NCI-H524 treated with DMSO at 0.1 percent for 48 hours (cell line): ENCODE results near the gene RBMS3.
"Not testable (repeated sequence)": the region's sequence is repeated elsewhere in the genome, so short reads cannot be mapped to it uniquely, and the experiment has no call there.

Experiments
- DNase-seq: peaks from one replicate; lab custom pipeline; 2025; lab: John Stamatoyannopoulos, UW

The RBMS3 gene

GRCh38 chr3:29312395-29312794 is 31.5 kb downstream of the RBMS3 start:
- no peak for DNase-seq

GRCh38 chr3:29312960-29313452 is 32.1 kb downstream of the RBMS3 start:
- DNase-seq, result no peak

GRCh38 chr3:29313981-29314726 is 33.3 kb downstream of the RBMS3 start:
- no peak for DNase-seq

- no peak for DNase-seq
Observed at GRCh38 chr3:29314727-29315088, 33.8 kb downstream of the RBMS3 start.

GRCh38 chr3:29317659-29318173 is 36.8 kb downstream of the RBMS3 start:
- DNase-seq, result no peak

- DNase-seq, result no peak
Observed at GRCh38 chr3:29318251-29318650, 37.4 kb downstream of the RBMS3 start.

GRCh38 chr3:29319262-29319661 is 38.4 kb downstream of the RBMS3 start:
- DNase-seq, result no peak

- DNase-seq, result no peak
Observed at GRCh38 chr3:29319798-29320197, 38.9 kb downstream of the RBMS3 start.

- DNase-seq, result no peak
Observed at GRCh38 chr3:29322586-29322985, 41.7 kb downstream of the RBMS3 start.

- no peak for DNase-seq
Observed at GRCh38 chr3:29324180-29324651, 43.3 kb downstream of the RBMS3 start.

- not testable (repeated sequence) for DNase-seq
Observed at GRCh38 chr3:29326540-29326939, 45.7 kb downstream of the RBMS3 start.

- peak; percentile 62 for DNase-seq
Observed at GRCh38 chr3:29329986-29330890, 49.4 kb downstream of the RBMS3 start.

GRCh38 chr3:29331035-29331434 is 50.2 kb downstream of the RBMS3 start:
- DNase-seq, result no peak

GRCh38 chr3:29331456-29332194 is 50.8 kb downstream of the RBMS3 start:
- no peak for DNase-seq

GRCh38 chr3:29332195-29332637 is 51.3 kb downstream of the RBMS3 start:
- DNase-seq, result no peak

- DNase-seq, result no peak
Observed at GRCh38 chr3:29333576-29333975, 52.7 kb downstream of the RBMS3 start.

- no peak for DNase-seq
Observed at GRCh38 chr3:29334706-29335105, 53.8 kb downstream of the RBMS3 start.

- peak; percentile 91 for DNase-seq
Observed at GRCh38 chr3:29335438-29335837, 54.6 kb downstream of the RBMS3 start.

GRCh38 chr3:29335943-29336342 is 55.1 kb downstream of the RBMS3 start:
- no peak for DNase-seq

- no peak for DNase-seq
Observed at GRCh38 chr3:29337565-29337964, 56.7 kb downstream of the RBMS3 start.

- no peak for DNase-seq
Observed at GRCh38 chr3:29338377-29338776, 57.5 kb downstream of the RBMS3 start.
